KMS-11 (cell line): ENCODE results near the gene CLOCK.

Source experiments
- H2AFZ ChIP-seq: fragments of 200-600 bp; sonication (generic); 2 replicates; pipeline ENCODE4 v1.6.1; 2016; ENCODE audit warnings: antibody characterized with exemption, mixed run types, low read depth
- H3K27ac ChIP-seq: fragments of 200-600 bp; sonication (generic); 2 replicates; pipeline ENCODE4 v1.6.1; 2016; ENCODE audit warnings: mild to moderate bottlenecking, mixed run types
- H3K27me3 ChIP-seq: fragments of 200-600 bp; sonication (generic); 2 replicates; pipeline ENCODE4 v1.6.1; 2017; ENCODE audit warnings: mild to moderate bottlenecking, low read depth, mixed run types, moderate library complexity; ENCODE audit not compliant: insufficient read depth
- H3K36me3 ChIP-seq: fragments of 200-600 bp; sonication (generic); 2 replicates; pipeline ENCODE4 v1.6.1; 2017; ENCODE audit warnings: mild to moderate bottlenecking, mixed run types; ENCODE audit not compliant: insufficient read depth
- H3K4me1 ChIP-seq: fragments of 200-600 bp; sonication (generic); 2 replicates; pipeline ENCODE4 v1.6.1; 2016; ENCODE audit warnings: mild to moderate bottlenecking, low read depth, mixed run types; ENCODE audit not compliant: poor library complexity, severe bottlenecking
- H3K4me2 ChIP-seq: fragments of 200-600 bp; sonication (generic); 2 replicates; pipeline ENCODE4 v1.7.0; 2016; ENCODE audit warnings: mild to moderate bottlenecking, mixed run types
- H3K4me3 ChIP-seq: fragments of 200-600 bp; sonication (generic); IDR thresholded peaks from 2 replicates; pipeline ENCODE4 v1.6.1; 2017; ENCODE audit warnings: low read depth, low read length, mixed read lengths; ENCODE audit not compliant: insufficient read depth
- H3K79me2 ChIP-seq: fragments of 200-600 bp; sonication (generic); 2 replicates; pipeline ENCODE4 v1.6.1; 2016; ENCODE audit warnings: low read depth, mixed run types; ENCODE audit not compliant: insufficient read depth
- H3K9ac ChIP-seq: fragments of 200-600 bp; sonication (generic); 2 replicates; pipeline ENCODE4 v1.6.1; 2016; ENCODE audit warnings: mild to moderate bottlenecking, mixed run types
- H4K20me1 ChIP-seq: fragments of 200-600 bp; sonication (generic); 2 replicates; pipeline ENCODE4 v1.6.1; 2016; ENCODE audit warnings: mild to moderate bottlenecking, mixed run types; ENCODE audit not compliant: insufficient read depth
- TF ChIP-seq, protein P1 (sequence below): fragments of 200-600 bp; sonication (generic); conservative IDR thresholded peaks from 2 replicates; pipeline ENCODE4 v1.6.1; 2017; ENCODE audit warnings: low read depth, mild to moderate bottlenecking, antibody characterized with exemption, low read length, moderate library complexity, mixed read lengths

CLOCK gene

GRCh38 chr4:55444827-55445226 lies 101.9 kb downstream of the CLOCK start:
- Histone ChIP-seq H3K4me3 (no peak overlapping the region), H3K36me3 (peaks cover 5% of the 10 kb centered on the region; the same call in 1 of the 2 replicates), H3K27ac (no peak overlapping the region), H3K79me2 (no peaks in the 10 kb centered on the region), H3K9ac (no peak overlapping the region), H4K20me1 (no peaks in the 10 kb centered on the region), H3K4me1 (no peaks in the 10 kb centered on the region), H3K4me2 (no peak overlapping the region), H2AFZ (no peak overlapping the region), H3K27me3 (no peaks in the 10 kb centered on the region)
- TF ChIP-seq, protein P1, sequence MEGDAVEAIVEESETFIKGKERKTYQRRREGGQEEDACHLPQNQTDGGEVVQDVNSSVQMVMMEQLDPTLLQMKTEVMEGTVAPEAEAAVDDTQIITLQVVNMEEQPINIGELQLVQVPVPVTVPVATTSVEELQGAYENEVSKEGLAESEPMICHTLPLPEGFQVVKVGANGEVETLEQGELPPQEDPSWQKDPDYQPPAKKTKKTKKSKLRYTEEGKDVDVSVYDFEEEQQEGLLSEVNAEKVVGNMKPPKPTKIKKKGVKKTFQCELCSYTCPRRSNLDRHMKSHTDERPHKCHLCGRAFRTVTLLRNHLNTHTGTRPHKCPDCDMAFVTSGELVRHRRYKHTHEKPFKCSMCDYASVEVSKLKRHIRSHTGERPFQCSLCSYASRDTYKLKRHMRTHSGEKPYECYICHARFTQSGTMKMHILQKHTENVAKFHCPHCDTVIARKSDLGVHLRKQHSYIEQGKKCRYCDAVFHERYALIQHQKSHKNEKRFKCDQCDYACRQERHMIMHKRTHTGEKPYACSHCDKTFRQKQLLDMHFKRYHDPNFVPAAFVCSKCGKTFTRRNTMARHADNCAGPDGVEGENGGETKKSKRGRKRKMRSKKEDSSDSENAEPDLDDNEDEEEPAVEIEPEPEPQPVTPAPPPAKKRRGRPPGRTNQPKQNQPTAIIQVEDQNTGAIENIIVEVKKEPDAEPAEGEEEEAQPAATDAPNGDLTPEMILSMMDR: peak; percentile 38; the same call in 1 of the 2 replicates

DNA sequence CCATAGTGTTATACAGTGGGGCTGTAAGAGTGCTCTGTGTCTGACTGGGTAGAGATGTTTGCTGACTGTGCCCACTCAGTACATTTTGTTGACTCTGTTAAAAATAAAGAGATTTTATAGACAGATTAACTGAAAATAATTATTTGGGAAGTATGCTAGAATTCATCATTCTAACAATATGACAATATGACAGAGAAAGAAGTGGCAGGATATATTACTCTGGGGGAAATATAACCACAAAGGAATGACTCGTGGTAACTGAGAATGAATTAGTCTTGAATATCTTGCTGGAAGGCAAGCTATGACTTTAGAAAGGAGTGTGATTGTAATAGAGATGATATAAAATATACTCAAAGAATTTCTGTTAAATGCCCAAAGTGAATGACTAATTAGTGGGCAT lies 104.2 kb downstream of the CLOCK start:
- no peaks in the 10 kb centered on the region for H4K20me1 ChIP-seq
- H3K27ac ChIP-seq: no peak overlapping the region
- no peak overlapping the region for H3K4me3 ChIP-seq
- no peak overlapping the region for H2AFZ ChIP-seq
- H3K4me2 ChIP-seq: no peak overlapping the region
- TF ChIP-seq, protein P1: no peak
- no peaks in the 10 kb centered on the region for H3K4me1 ChIP-seq
- H3K9ac ChIP-seq: no peak overlapping the region
- H3K36me3 ChIP-seq: no peaks in the 10 kb centered on the region
- no peaks in the 10 kb centered on the region for H3K27me3 ChIP-seq
- no peaks in the 10 kb centered on the region for H3K79me2 ChIP-seq

DNA sequence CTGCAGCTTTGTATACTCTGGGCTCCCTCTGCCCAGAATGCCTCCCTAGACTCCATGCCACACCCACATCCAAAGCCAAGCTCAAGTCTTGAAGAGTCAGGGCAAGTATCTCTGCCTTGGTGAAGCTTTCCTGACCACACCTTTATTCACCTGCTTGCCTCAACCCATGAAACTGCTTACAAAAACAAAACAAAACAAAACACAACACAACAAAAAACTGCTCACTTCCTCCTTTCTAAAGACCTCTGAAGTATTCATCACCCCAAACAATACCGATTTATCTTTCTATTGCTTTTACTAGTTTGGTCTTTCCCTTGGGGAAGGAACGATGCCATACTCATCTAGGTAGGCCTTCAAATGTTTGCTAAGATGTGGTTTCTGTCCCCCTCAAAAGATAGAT lies 105.9 kb downstream of the CLOCK start:
- no peak overlapping the region for H3K9ac ChIP-seq
- no peaks in the 10 kb centered on the region for H4K20me1 ChIP-seq
- no peak overlapping the region for H2AFZ ChIP-seq
- no peaks in the 10 kb centered on the region for H3K4me1 ChIP-seq
- H3K4me3 ChIP-seq: no peak overlapping the region
- H3K79me2 ChIP-seq: no peaks in the 10 kb centered on the region
- H3K27me3 ChIP-seq: no peaks in the 10 kb centered on the region
- no peak overlapping the region for H3K4me2 ChIP-seq
- H3K36me3 ChIP-seq: no peaks in the 10 kb centered on the region
- H3K27ac ChIP-seq: no peak overlapping the region
- TF ChIP-seq, protein P1: no peak

DNA sequence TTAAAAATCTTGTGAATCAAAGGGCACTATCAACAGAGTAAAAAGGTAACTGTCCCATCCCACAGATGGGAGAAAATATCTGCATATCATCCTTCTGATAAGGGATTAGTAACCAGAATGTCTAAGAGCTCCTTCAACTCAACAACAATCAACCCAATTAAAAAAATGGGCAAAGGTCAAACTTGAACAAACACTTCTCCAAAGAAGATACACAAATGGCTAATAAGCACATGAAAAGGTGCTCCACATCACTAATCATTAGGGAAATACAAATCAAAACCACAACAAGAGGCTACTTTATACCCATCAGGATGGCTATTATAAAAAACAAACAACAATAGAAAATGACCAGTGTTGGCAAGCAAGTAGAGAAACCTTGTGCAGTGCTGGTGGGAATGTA lies 107.7 kb downstream of the CLOCK start:
- TF ChIP-seq, protein P1: no peak
- H2AFZ ChIP-seq: no peak overlapping the region
- no peaks in the 10 kb centered on the region for H3K36me3 ChIP-seq
- no peak overlapping the region for H3K9ac ChIP-seq
- no peak overlapping the region for H3K4me3 ChIP-seq
- no peaks in the 10 kb centered on the region for H4K20me1 ChIP-seq
- no peak overlapping the region for H3K4me2 ChIP-seq
- H3K79me2 ChIP-seq: no peaks in the 10 kb centered on the region
- no peaks in the 10 kb centered on the region for H3K4me1 ChIP-seq
- no peak overlapping the region for H3K27ac ChIP-seq
- no peaks in the 10 kb centered on the region for H3K27me3 ChIP-seq
